Measurements from ENCODE around the gene VILL. TPM values are rescaled to one million over a fixed set of nuclear protein-coding genes. Genes with fewer than 3 reads are reported as not detected.
"Not testable (repeated sequence)": the region's sequence is repeated elsewhere in the genome, so short reads cannot be mapped to it uniquely, and the experiment has no call there.

Gene VILL
- total RNA-seq, 1 donor from 2014 or later = 131 TPM

GRCh38 chr3:38017445-38018295 lies 27.1 kb downstream of the VILL start:
- no peak for DNase-seq (ENCODE audit: low spot score)

- DNase-seq (ENCODE audit: low spot score) = no peak
Observed at GRCh38 chr3:38018296-38019266, 28.0 kb downstream of the VILL start.

- DNase-seq (ENCODE audit: low spot score) = no peak
Observed at GRCh38 chr3:38019658-38020341, 29.2 kb downstream of the VILL start.

- no peak for DNase-seq (ENCODE audit: low spot score)
Observed at GRCh38 chr3:38020342-38020726, 29.7 kb downstream of the VILL start.

GRCh38 chr3:38021196-38021595 lies 30.6 kb downstream of the VILL start:
- DNase-seq (ENCODE audit: low spot score) = no peak

- no peak for DNase-seq (ENCODE audit: low spot score)
Observed at GRCh38 chr3:38022301-38022700, 31.7 kb downstream of the VILL start.

- no peak for DNase-seq (ENCODE audit: low spot score)
Observed at GRCh38 chr3:38022896-38023709, 32.5 kb downstream of the VILL start.

- DNase-seq (ENCODE audit: low spot score) = no peak
Observed at GRCh38 chr3:38026856-38027255, 36.3 kb downstream of the VILL start.

GRCh38 chr3:38027466-38028465 lies 37.2 kb downstream of the VILL start:
- no peak for DNase-seq (ENCODE audit: low spot score)

GRCh38 chr3:38028621-38029361 lies 38.2 kb downstream of the VILL start:
- DNase-seq (ENCODE audit: low spot score) = no peak

- peak; percentile 74 for DNase-seq (ENCODE audit: low spot score)
Observed at GRCh38 chr3:38029400-38030125, 39.0 kb downstream of the VILL start, which contains the start of gene PLCD1. Gene PLCD1 (minus strand): TSS chr3:38029642. CDS start chr3:38029539, 103 bp downstream.

- no peak for DNase-seq (ENCODE audit: low spot score)
Observed at GRCh38 chr3:38030126-38031021, 39.8 kb downstream of the VILL start.

GRCh38 chr3:38031022-38031994 lies 40.7 kb downstream of the VILL start:
- peak; percentile 78 for DNase-seq (ENCODE audit: low spot score)

- no peak for DNase-seq (ENCODE audit: low spot score)
Observed at GRCh38 chr3:38032328-38032865, 41.8 kb downstream of the VILL start.

- not testable (repeated sequence) for DNase-seq (ENCODE audit: low spot score)
Observed at GRCh38 chr3:38033586-38033985, 43.0 kb downstream of the VILL start.

- not testable (repeated sequence) for DNase-seq (ENCODE audit: low spot score)
Observed at GRCh38 chr3:38034335-38034734, 43.7 kb downstream of the VILL start.

Data from mucosa of gallbladder (tissue), 1 donor.